Measurements from ENCODE around the gene YTHDF2. TPM values are rescaled to one million over a fixed set of nuclear protein-coding genes. Genes with fewer than 3 reads are reported as not detected.

YTHDF2 gene
- total and polyA plus RNA-seq, 12 donors, result 22.6 to 57.1 (median 44.0) TPM

DNA sequence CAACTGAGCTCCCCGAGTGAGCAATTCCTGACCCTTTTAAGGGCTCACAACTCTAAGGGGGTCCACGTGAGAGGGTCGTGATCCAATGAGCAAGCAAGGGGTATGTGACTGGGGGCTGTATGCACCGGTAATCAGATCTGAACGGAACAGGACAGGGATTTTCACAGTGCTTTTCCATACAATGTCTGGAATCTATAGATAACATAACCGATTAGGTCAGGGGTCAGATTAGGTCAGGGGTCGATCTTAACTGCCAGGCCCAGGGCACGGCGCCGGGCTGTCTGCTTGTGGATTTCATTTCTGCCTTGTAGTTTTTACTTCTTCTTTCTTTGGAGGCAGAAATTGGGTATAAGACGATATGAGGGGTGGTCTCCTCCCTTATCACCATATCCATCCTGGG lies 44.6 kb downstream of the YTHDF2 start:
- no peaks in the 10 kb centered on the region for H3K27me3 ChIP-seq
- DNase-seq (no peak), ATAC-seq (no peak)
- TF ChIP-seq, protein P1, sequence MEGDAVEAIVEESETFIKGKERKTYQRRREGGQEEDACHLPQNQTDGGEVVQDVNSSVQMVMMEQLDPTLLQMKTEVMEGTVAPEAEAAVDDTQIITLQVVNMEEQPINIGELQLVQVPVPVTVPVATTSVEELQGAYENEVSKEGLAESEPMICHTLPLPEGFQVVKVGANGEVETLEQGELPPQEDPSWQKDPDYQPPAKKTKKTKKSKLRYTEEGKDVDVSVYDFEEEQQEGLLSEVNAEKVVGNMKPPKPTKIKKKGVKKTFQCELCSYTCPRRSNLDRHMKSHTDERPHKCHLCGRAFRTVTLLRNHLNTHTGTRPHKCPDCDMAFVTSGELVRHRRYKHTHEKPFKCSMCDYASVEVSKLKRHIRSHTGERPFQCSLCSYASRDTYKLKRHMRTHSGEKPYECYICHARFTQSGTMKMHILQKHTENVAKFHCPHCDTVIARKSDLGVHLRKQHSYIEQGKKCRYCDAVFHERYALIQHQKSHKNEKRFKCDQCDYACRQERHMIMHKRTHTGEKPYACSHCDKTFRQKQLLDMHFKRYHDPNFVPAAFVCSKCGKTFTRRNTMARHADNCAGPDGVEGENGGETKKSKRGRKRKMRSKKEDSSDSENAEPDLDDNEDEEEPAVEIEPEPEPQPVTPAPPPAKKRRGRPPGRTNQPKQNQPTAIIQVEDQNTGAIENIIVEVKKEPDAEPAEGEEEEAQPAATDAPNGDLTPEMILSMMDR (IDR thresholded peaks at IDR 0.05), result no peak
- 72 to 77% methylated on average over 11 of the region's 11 CpGs for WGBS, 2 donors
- H3K4me1 ChIP-seq, result peaks cover 0 to 16% (median 0%) of the 10 kb centered on the region in 9 donors
- H3K27ac ChIP-seq, result no peak overlapping the region
- H3K4me3 ChIP-seq, result no peak overlapping the region
- no peaks in the 10 kb centered on the region for H3K36me3 ChIP-seq
- no peaks in the 10 kb centered on the region for H3K9me3 ChIP-seq
- intact Hi-C loops (cut with DNase I), result loop anchor here in 6 of 10 donors (5.0 to 10.0 kb wide), 3 partner anchors 253 to 423 kb away; no protein-coding TSS in a partner anchor

GRCh38 chr1:28782011-28782410 lies 45.3 kb downstream of the YTHDF2 start:
- no peak overlapping the region for H3K27ac ChIP-seq
- ATAC-seq, result no peak
- peaks cover 0 to 16% (median 0%) of the 10 kb centered on the region in 9 donors for H3K4me1 ChIP-seq
- H3K4me3 ChIP-seq, result no peak overlapping the region
- DNase-seq, result no peak
- TF ChIP-seq, protein P1 (IDR thresholded peaks at IDR 0.05), result no peak
- H3K9me3 ChIP-seq, result no peaks in the 10 kb centered on the region
- H3K36me3 ChIP-seq, result no peaks in the 10 kb centered on the region
- no peaks in the 10 kb centered on the region for H3K27me3 ChIP-seq
- WGBS, 2 donors, result 60 to 72% methylated on average over 3 of the region's 3 CpGs
- intact Hi-C loops (cut with DNase I), result loop anchor here in 6 of 10 donors (5.0 to 10.0 kb wide), 3 partner anchors 253 to 423 kb away; no protein-coding TSS in a partner anchor

GRCh38 chr1:28783363-28783762 lies 46.6 kb downstream of the YTHDF2 start:
- Histone ChIP-seq H3K4me1 (peaks cover 0 to 16% (median 0%) of the 10 kb centered on the region in 9 donors), H3K36me3 (no peaks in the 10 kb centered on the region), H3K27ac (no peak overlapping the region), H3K9me3 (no peaks in the 10 kb centered on the region), H3K27me3 (no peaks in the 10 kb centered on the region), H3K4me3 (no peak overlapping the region)
- intact Hi-C loops (cut with DNase I), result loop anchor here in 6 of 10 donors (5.0 to 10.0 kb wide), 3 partner anchors 251 to 421 kb away; no protein-coding TSS in a partner anchor
- DNase-seq (no peak), ATAC-seq (no peak)
- TF ChIP-seq, protein P1 (IDR thresholded peaks at IDR 0.05), result no peak
- 73 to 85% methylated on average over 2 of the region's 2 CpGs for WGBS, 2 donors

GRCh38 chr1:28789412-28789811 lies 52.7 kb downstream of the YTHDF2 start:
- WGBS, 2 donors, result 91 to 95% methylated on average over 9 of the region's 9 CpGs

More at GRCh38 chr1:28789412-28789811, 52.7 kb downstream of the YTHDF2 start:
- H3K9me3 ChIP-seq, result no peaks in the 10 kb centered on the region
- no peak overlapping the region for H3K27ac ChIP-seq
- DNase-seq (no peak), ATAC-seq (no peak)
- H3K27me3 ChIP-seq, result peaks cover 0 to 4% (median 0%) of the 10 kb centered on the region in 7 donors
- peaks cover 0 to 11% (median 0%) of the 10 kb centered on the region in 9 donors for H3K4me1 ChIP-seq
- intact Hi-C loops (cut with DNase I), result loop anchor here (2.0 to 10.0 kb wide), 5 partner anchors 87 to 415 kb away; no protein-coding TSS in a partner anchor
- TF ChIP-seq, protein P1 (IDR thresholded peaks at IDR 0.05), result no peak
- no peak overlapping the region for H3K4me3 ChIP-seq
- H3K36me3 ChIP-seq, result no peaks in the 10 kb centered on the region

Data from heart right ventricle (tissue), 16 donors.